Stimulated activated CD8-positive, alpha-beta memory T cell treated with anti-CD3 and anti-CD28 coated beads, Interleukin-15, amount 100 ng/mL, for 24 hours (primary cell): ENCODE data around the gene NPLOC4.

Source experiments
- DNase-seq: peaks from one replicate; pipeline ENCODE4 v3.0.0-alpha.2; 2020; ENCODE audit warnings: low read depth

Gene NPLOC4

GRCh38 chr17:81662002-81662401 lies 25.1 kb upstream of the NPLOC4 start:
- DNase-seq: no peak

GRCh38 chr17:81660441-81660840 lies 23.5 kb upstream of the NPLOC4 start:
- no peak for DNase-seq

GRCh38 chr17:81659038-81659437 lies 22.1 kb upstream of the NPLOC4 start:
- DNase-seq: no peak

GRCh38 chr17:81656835-81657234 lies 19.9 kb upstream of the NPLOC4 start:
- no peak for DNase-seq

GRCh38 chr17:81656118-81656743 lies 19.3 kb upstream of the NPLOC4 start, which contains the start of gene PDE6G:
PDE6G (minus strand) TSS chr17:81656542; CDS start chr17:81653305, 3,237 bp downstream.
- DNase-seq: no peak

- DNase-seq: no peak
Observed at GRCh38 chr17:81655378-81656117, 18.6 kb upstream of the NPLOC4 start.

- DNase-seq: no peak
Observed at GRCh38 chr17:81652906-81653771, 16.2 kb upstream of the NPLOC4 start.

- no peak for DNase-seq
Observed at GRCh38 chr17:81651692-81652091, 14.8 kb upstream of the NPLOC4 start.

- no peak for DNase-seq
Observed at GRCh38 chr17:81650951-81651350, 14.0 kb upstream of the NPLOC4 start.

- no peak for DNase-seq
Observed at GRCh38 chr17:81648707-81649085, 11.8 kb upstream of the NPLOC4 start.

- DNase-seq: no peak
Observed at GRCh38 chr17:81648013-81648706, 11.2 kb upstream of the NPLOC4 start.

GRCh38 chr17:81647640-81648012 lies 10.7 kb upstream of the NPLOC4 start:
- DNase-seq: no peak

GRCh38 chr17:81646869-81647600 lies 10.1 kb upstream of the NPLOC4 start:
- DNase-seq: no peak

GRCh38 chr17:81644976-81645952 lies 8.4 kb upstream of the NPLOC4 start:
- no peak for DNase-seq

GRCh38 chr17:81644496-81644895 lies 7.6 kb upstream of the NPLOC4 start:
- DNase-seq: no peak

- DNase-seq: no peak
Observed at GRCh38 chr17:81641825-81642489, 5.0 kb upstream of the NPLOC4 start.

- no peak for DNase-seq
Observed at GRCh38 chr17:81640011-81640410, 3.1 kb upstream of the NPLOC4 start.

GRCh38 chr17:81638683-81639082 lies 1.8 kb upstream of the NPLOC4 start:
- DNase-seq: no peak

- DNase-seq: no peak
Observed at GRCh38 chr17:81635973-81636504, 873 bp downstream of the NPLOC4 start.
